T-cell (primary cell): ENCODE data around the gene SEC16B. TPM values are rescaled to one million over a fixed set of nuclear protein-coding genes. Genes with fewer than 3 reads are reported as not detected.

ENCODE experiments used
- ATAC-seq, 4 experiments: fragments of 200-7000 bp in 3 of 4; fragments of 150-1000 bp in 1 of 4; cut with Tn5 transposase; replicated peaks in 1 of 4; 1 replicate in 3 of 4; 2 replicates in 1 of 4; pipeline ENCODE4 v1.10.0; 2021; ENCODE audit warnings: moderate library complexity in 3 of 4, mild to moderate bottlenecking in 2 of 4, moderate number of reproducible peaks in 1 of 4
- CTCF ChIA-PET, 2 donors: fragments of 300-600 bp; sonication (Branson Sonifier 250); formaldehyde crosslinking; loops; one replicate each; lab custom pipeline; 2022; ENCODE audit warnings: antibody characterized with exemption in 2 of 2; lab: Charles Lee
- POLR2A ChIA-PET, 2 donors: fragments of 300-600 bp; sonication (Branson Sonifier 250); formaldehyde crosslinking; loops; one replicate each; lab custom pipeline; 2022; ENCODE audit warnings: antibody characterized with exemption in 2 of 2; lab: Charles Lee
- DNase-seq, 35 experiments: peaks; one replicate each; pipeline versions ENCODE4 v3.0.0 to v3.0.0-alpha.2; 2013 to 2023
- H3K27ac ChIP-seq: one replicate; pipeline ENCODE4 v1.5.1; 2013; ENCODE audit warnings: low read length
- H3K27me3 ChIP-seq, 2 experiments: replicated peaks in 1 of 2; 1 replicate in 1 of 2; 2 replicates in 1 of 2; pipeline versions ENCODE4 v1.6.1 to v1.7.0; 2013; ENCODE audit warnings: low read length in 1 of 2, mixed read lengths in 1 of 2; ENCODE audit not compliant: control insufficient read depth in 2 of 2, insufficient read depth in 2 of 2; ENCODE audit errors: extremely low read depth in 1 of 2
- H3K36me3 ChIP-seq, 2 donors: 1 replicate in 1 of 2; 2 replicates in 1 of 2; pipeline versions ENCODE4 v1.6.1 to v1.7.0; 2013; ENCODE audit warnings: low read length in 1 of 2; ENCODE audit not compliant: control insufficient read depth in 2 of 2, insufficient read depth in 1 of 2; ENCODE audit errors: extremely low read depth in 1 of 2
- H3K4me1 ChIP-seq, 2 experiments: 1 replicate in 1 of 2; 2 replicates in 1 of 2; pipeline versions ENCODE4 v1.6.1 to v1.7.0; 2013; ENCODE audit warnings: low read length in 2 of 2, mixed read lengths in 1 of 2; ENCODE audit not compliant: insufficient read depth in 2 of 2, control insufficient read depth in 1 of 2; ENCODE audit errors: extremely low read depth in 1 of 2
- H3K4me3 ChIP-seq, 2 donors: 1 replicate in 1 of 2; 2 replicates in 1 of 2; pipeline versions ENCODE4 v1.5.1 to v1.7.0; 2013; ENCODE audit warnings: mild to moderate bottlenecking in 2 of 2, low read length in 1 of 2, moderate library complexity in 1 of 2; ENCODE audit not compliant: control insufficient read depth in 1 of 2; ENCODE audit errors: extremely low read depth in 1 of 2
- H3K9me3 ChIP-seq: 2 replicates; pipeline ENCODE4 v1.7.0; 2013
- H3K27ac Mint-ChIP-seq, 2 donors: one replicate each; pipeline ENCODE4 v1.8.0; 2020 to 2021; ENCODE audit warnings: mild to moderate bottlenecking in 2 of 2, mixed read lengths in 2 of 2
- H3K27me3 Mint-ChIP-seq, 2 donors: one replicate each; pipeline ENCODE4 v1.8.0; 2021 to 2022; ENCODE audit warnings: mixed read lengths in 2 of 2
- H3K36me3 Mint-ChIP-seq: one replicate; pipeline ENCODE4 v1.8.0; 2021; ENCODE audit warnings: mixed read lengths
- H3K4me1 Mint-ChIP-seq, 3 donors: one replicate each; pipeline ENCODE4 v1.8.0; 2020 to 2022; ENCODE audit warnings: mixed read lengths in 3 of 3, mild to moderate bottlenecking in 1 of 3
- H3K4me3 Mint-ChIP-seq, 3 donors: one replicate each; pipeline ENCODE4 v1.8.0; 2020 to 2022; ENCODE audit warnings: mild to moderate bottlenecking in 3 of 3, mixed read lengths in 3 of 3, moderate library complexity in 3 of 3
- H3K9me3 Mint-ChIP-seq, 3 donors: one replicate each; pipeline ENCODE4 v1.8.0; 2020 to 2022; ENCODE audit warnings: mixed read lengths in 3 of 3
- WGBS: methylation state at CpG from one replicate; pipeline ENCODE4 v1.1.5; 2013; ENCODE audit warnings: missing lambda C conversion rate; ENCODE audit not compliant: insufficient coverage; 5-methylcytosine and 5-hydroxymethylcytosine counted together
- total RNA-seq, 35 experiments: library from RNA in 6 of 35; stranded (reverse) in 6 of 35; fragments of 120-200 nt in 1 of 35; gene quantifications; one replicate each; pipeline versions ENCODE4 v1.2.1 to v1.2.4 and lab custom pipeline; 2013 to 2026

Gene SEC16B
- total RNA-seq, 5 donors from 2014 or later (not counting 1 experiment from before 2014, with no cell fraction given) = not detected

GRCh38 chr1:177912991-177913390, 56.9 kb downstream of the SEC16B start:
- DNase-seq (no peak), ATAC-seq (no peak)
- CTCF ChIA-PET = no interaction called here
- Histone ChIP-seq H3K36me3 (no peaks in the 10 kb centered on the region), H3K27me3 (no peaks in the 10 kb centered on the region), H3K9me3 (no peaks in the 10 kb centered on the region), H3K4me1 (no peaks in the 10 kb centered on the region), H3K27ac (no peak overlapping the region), H3K4me3 (no peak overlapping the region)
- POLR2A ChIA-PET = no interaction called here
- Mint-ChIP-seq H3K9me3 (no peaks in the 10 kb centered on the region), H3K27ac (no peak overlapping the region), H3K4me1 (no peaks in the 10 kb centered on the region), H3K27me3 (peaks cover 0 to 4% of the 10 kb centered on the region in 2 donors), H3K4me3 (no peak overlapping the region), H3K36me3 (no peaks in the 10 kb centered on the region)
- WGBS = 71% methylated on average over 1 of the region's 3 CpGs

- Mint-ChIP-seq H3K4me1 (no peaks in the 10 kb centered on the region), H3K27me3 (peaks cover 0 to 8% of the 10 kb centered on the region in 2 donors), H3K9me3 (peaks cover 0 to 1% (median 0%) of the 10 kb centered on the region in 3 donors), H3K27ac (no peak overlapping the region), H3K36me3 (no peaks in the 10 kb centered on the region), H3K4me3 (no peak overlapping the region)
- H3K4me3 ChIP-seq = no peak overlapping the region
- no CpG with 5 or more reads among the region's 2 CpGs for WGBS
- ChIA-PET CTCF (interaction anchor here in 1 of 2 donors (0.6 kb wide), 1 partner anchor 36 kb away, joined by 3 read pairs; no protein-coding TSS in a partner anchor), POLR2A (no interaction called here)
- DNase-seq (no peak), ATAC-seq (no peak)
- H3K9me3 ChIP-seq = no peaks in the 10 kb centered on the region
- H3K4me1 ChIP-seq = no peaks in the 10 kb centered on the region
- H3K36me3 ChIP-seq = no peaks in the 10 kb centered on the region
- no peaks in the 10 kb centered on the region for H3K27me3 ChIP-seq
- no peak overlapping the region for H3K27ac ChIP-seq
These were observed 60.4 kb downstream of the SEC16B start for GRCh38 chr1:177909416-177909815.

- Mint-ChIP-seq H3K27ac (no peak overlapping the region), H3K36me3 (no peaks in the 10 kb centered on the region), H3K9me3 (peaks cover 0 to 4% (median 0%) of the 10 kb centered on the region in 3 donors), H3K4me3 (no peak overlapping the region), H3K4me1 (no peaks in the 10 kb centered on the region), H3K27me3 (peaks cover 0 to 8% of the 10 kb centered on the region in 2 donors)
- no peak for DNase-seq
- Histone ChIP-seq H3K27ac (no peak overlapping the region), H3K27me3 (no peaks in the 10 kb centered on the region), H3K4me1 (no peaks in the 10 kb centered on the region), H3K36me3 (no peaks in the 10 kb centered on the region), H3K4me3 (no peak overlapping the region), H3K9me3 (no peaks in the 10 kb centered on the region)
- ATAC-seq = no peak
- CTCF ChIA-PET = no interaction called here
- POLR2A ChIA-PET = no interaction called here
- WGBS = 100% methylated on average over 1 of the region's 5 CpGs
These were observed 62.9 kb downstream of the SEC16B start for GRCh38 chr1:177907000-177907399.

GRCh38 chr1:177905686-177906085, 64.2 kb downstream of the SEC16B start:
- no peak for DNase-seq
- H3K9me3 ChIP-seq = no peaks in the 10 kb centered on the region
- H3K27ac ChIP-seq = no peak overlapping the region
- H3K4me3 ChIP-seq = no peak overlapping the region
- no peaks in the 10 kb centered on the region for H3K36me3 Mint-ChIP-seq
- H3K4me1 ChIP-seq = no peaks in the 10 kb centered on the region
- no peaks in the 10 kb centered on the region for H3K36me3 ChIP-seq
- H3K27me3 ChIP-seq = no peaks in the 10 kb centered on the region
- no peak overlapping the region for H3K27ac Mint-ChIP-seq
- no peak for ATAC-seq
- H3K9me3 Mint-ChIP-seq = peaks cover under 1 to 4% (median 3%) of the 10 kb centered on the region in 3 donors
- CTCF ChIA-PET = interaction anchor here in 1 of 2 donors (0.6 kb wide), 2 partner anchors 11 to 636 kb away, joined by 3 read pairs; no protein-coding TSS in a partner anchor
- WGBS = no CpG with 5 or more reads among the region's 1 CpG
- no peak overlapping the region for H3K4me3 Mint-ChIP-seq
- H3K27me3 Mint-ChIP-seq = peaks cover under 1 to 8% of the 10 kb centered on the region in 2 donors
- H3K4me1 Mint-ChIP-seq = no peaks in the 10 kb centered on the region
- POLR2A ChIA-PET = interaction anchor here in 1 of 2 donors (0.6 kb wide), 1 partner anchor 29 kb away, joined by 3 read pairs; no protein-coding TSS in a partner anchor

- 79% methylated on average over 5 of the region's 5 CpGs for WGBS
- Histone ChIP-seq H3K27me3 (no peaks in the 10 kb centered on the region), H3K36me3 (no peaks in the 10 kb centered on the region), H3K4me1 (no peaks in the 10 kb centered on the region), H3K4me3 (no peak overlapping the region), H3K27ac (no peak overlapping the region), H3K9me3 (no peaks in the 10 kb centered on the region)
- no peak overlapping the region for H3K27ac Mint-ChIP-seq
- ATAC-seq (no peak), DNase-seq (no peak)
- ChIA-PET CTCF (no interaction called here), POLR2A (no interaction called here)
- H3K27me3 Mint-ChIP-seq = peaks cover 2 to 4% of the 10 kb centered on the region in 2 donors
- no peak overlapping the region for H3K4me3 Mint-ChIP-seq
- H3K4me1 Mint-ChIP-seq = no peaks in the 10 kb centered on the region
- H3K36me3 Mint-ChIP-seq = no peaks in the 10 kb centered on the region
- peaks cover 3 to 8% (median 4%) of the 10 kb centered on the region in 3 donors for H3K9me3 Mint-ChIP-seq
These were observed 67.6 kb downstream of the SEC16B start for GRCh38 chr1:177902266-177902665.

- H3K36me3 Mint-ChIP-seq = no peaks in the 10 kb centered on the region
- H3K27ac Mint-ChIP-seq = no peak overlapping the region
- peaks cover 0 to 2% of the 10 kb centered on the region in 2 donors for H3K27me3 Mint-ChIP-seq
- ChIA-PET POLR2A (no interaction called here), CTCF (no interaction called here)
- no peak overlapping the region for H3K4me3 Mint-ChIP-seq
- no peak for ATAC-seq
- H3K27me3 ChIP-seq = no peaks in the 10 kb centered on the region
- no peak overlapping the region for H3K4me3 ChIP-seq
- no peak for DNase-seq
- WGBS = 69% methylated on average over 2 of the region's 11 CpGs
- H3K36me3 ChIP-seq = no peaks in the 10 kb centered on the region
- H3K9me3 Mint-ChIP-seq = peaks cover 0 to 8% (median 4%) of the 10 kb centered on the region in 3 donors
- H3K27ac ChIP-seq = no peak overlapping the region
- H3K9me3 ChIP-seq = no peaks in the 10 kb centered on the region
- no peaks in the 10 kb centered on the region for H3K4me1 ChIP-seq
- H3K4me1 Mint-ChIP-seq = no peaks in the 10 kb centered on the region
These were observed 71.7 kb downstream of the SEC16B start for GRCh38 chr1:177897998-177898654.
